Mesangial cell (primary cell): ENCODE results near the gene RAVER1. TPM values are rescaled to one million over a fixed set of nuclear protein-coding genes. Genes with fewer than 3 reads are reported as not detected.

ENCODE experiments used
- total RNA-seq: library from RNA; depleted of rRNA; stranded (reverse); fragments of >200 nt; gene quantifications from 2 replicates; pipeline ENCODE4 v1.2.3, GENCODE V29; 2015

The RAVER1 gene
- 37.5 and 56.5 TPM in 2 replicates for total RNA-seq

GRCh38 chr19:10332965-10333757 lies at the start of gene RAVER1:
Gene RAVER1 (minus strand): TSS chr19:10333529. CDS start chr19:10333507, 22 bp downstream.

GRCh38 chr19:10380313-10381102 lies 47.2 kb upstream of the RAVER1 start, which contains the start of gene TYK2:
Gene TYK2 (minus strand): TSS chr19:10380572. CDS start chr19:10378406, 2,166 bp downstream.

GRCh38 chr19:10339380-10339960 lies 6.1 kb upstream of the RAVER1 start, which contains the start of gene ICAM3:
Gene ICAM3 (minus strand): TSS chr19:10339624. CDS start chr19:10339614, 10 bp downstream.

GRCh38 chr19:10315335-10316214 lies 17.8 kb downstream of the RAVER1 start, which contains the start of gene FDX2:
Gene FDX2 (minus strand): TSS chr19:10316015. CDS start chr19:10315996, 19 bp downstream.

GRCh38 chr19:10309423-10309822 lies 23.9 kb downstream of the RAVER1 start, which contains the start of gene ZGLP1:
Gene ZGLP1 (minus strand): TSS chr19:10309815.

GRCh38 chr19:10289836-10290356 lies 43.4 kb downstream of the RAVER1 start, which contains the start of gene ICAM5:
Gene ICAM5 (plus strand): TSS chr19:10289952. CDS start chr19:10290044, 92 bp downstream.

GRCh38 chr19:10286803-10287737 lies 46.3 kb downstream of the RAVER1 start, which contains the start of gene ICAM4:
Gene ICAM4 (plus strand): TSS chr19:10286955. CDS start chr19:10287013, 58 bp downstream.

GRCh38 chr19:10270616-10271394 lies 62.5 kb downstream of the RAVER1 start, which contains the start of gene ICAM1:
Gene ICAM1 (plus strand): TSS chr19:10271120. CDS start chr19:10271160, 40 bp downstream.

Other genes starting within 250 kb of the RAVER1 start
- gene SHFL, start 247.2 kb downstream of the RAVER1 start, total RNA-seq: 7.5 and 21.2 TPM in 2 replicates
- gene ANGPTL6, start 230.9 kb downstream of the RAVER1 start, total RNA-seq: 0.89 TPM in 1 of 2 replicates, not detected in the other
- gene PPAN, start 227.2 kb downstream of the RAVER1 start, total RNA-seq: 25.9 and 43.5 TPM in 2 replicates
- 2.1 and 5.1 TPM in 2 replicates for gene P2RY11, start 221.8 kb downstream of the RAVER1 start, total RNA-seq
- 245 and 306 TPM in 2 replicates for gene EIF3G, start 213.6 kb downstream of the RAVER1 start, total RNA-seq
- gene DNMT1, start 138.6 kb downstream of the RAVER1 start, total RNA-seq: 37.1 and 155 TPM in 2 replicates
- gene S1PR2, start 102.2 kb downstream of the RAVER1 start, total RNA-seq: 2.8 and 6.2 TPM in 2 replicates
- gene MRPL4, start 81.3 kb downstream of the RAVER1 start, total RNA-seq: 100 and 139 TPM in 2 replicates
- 20.5 and 41.3 TPM in 2 replicates for gene ICAM1, start 62.4 kb downstream of the RAVER1 start, total RNA-seq
- gene ICAM4, start 46.6 kb downstream of the RAVER1 start, total RNA-seq: 0.33 and 1.1 TPM in 2 replicates
- gene ICAM5, start 43.6 kb downstream of the RAVER1 start, total RNA-seq: 0.16 and 0.63 TPM in 2 replicates
- 0.89 and 2.8 TPM in 2 replicates for gene ZGLP1, start 23.7 kb downstream of the RAVER1 start, total RNA-seq
- gene FDX2, start 17.5 kb downstream of the RAVER1 start, total RNA-seq: 21.8 and 37.1 TPM in 2 replicates
- gene ICAM3, start 6.1 kb upstream of the RAVER1 start, total RNA-seq: 3.7 and 9.0 TPM in 2 replicates
- gene TYK2, start 47.0 kb upstream of the RAVER1 start, total RNA-seq: 110 and 147 TPM in 2 replicates
- 119 and 192 TPM in 2 replicates for gene CDC37, start 70.0 kb upstream of the RAVER1 start, total RNA-seq
- 5.2 and 8.2 TPM in 2 replicates for gene PDE4A, start 87.0 kb upstream of the RAVER1 start, total RNA-seq
- 63.1 and 74.4 TPM in 2 replicates for gene KEAP1, start 169.8 kb upstream of the RAVER1 start, total RNA-seq
- 0.65 and 0.76 TPM in 2 replicates for gene S1PR5, start 183.9 kb upstream of the RAVER1 start, total RNA-seq
- gene ATG4D, start 210.4 kb upstream of the RAVER1 start, total RNA-seq: 36.3 and 50.5 TPM in 2 replicates
- gene KRI1, start 232.5 kb upstream of the RAVER1 start, total RNA-seq: 8.6 and 13.5 TPM in 2 replicates
- 8.1 and 8.3 TPM in 2 replicates for gene CDKN2D, start 235.4 kb upstream of the RAVER1 start, total RNA-seq